Left colon (tissue), 2 donors: ENCODE results near the gene PLA2G6. TPM values are rescaled to one million over a fixed set of nuclear protein-coding genes. Genes with fewer than 3 reads are reported as not detected.
"Not testable (repeated sequence)": the region's sequence is repeated elsewhere in the genome, so short reads cannot be mapped to it uniquely, and the experiment has no call there.

Source experiments
- ATAC-seq: fragments of 200-7000 bp; cut with Tn5 transposase; one replicate; pipeline ENCODE4 v1.9.1; 2020; ENCODE audit warnings: mild to moderate bottlenecking, moderate library complexity
- DNase-seq, 2 donors: peaks; one replicate each; pipeline ENCODE4 v3.0.0-alpha.2; 2020
- intact Hi-C, 2 donors: fragments of 100-400 bp; cut with DNase I in 1 of 2; cut with micrococcal nuclease in 1 of 2; formaldehyde crosslinking; loops; one replicate each; pipeline versions ENCODE4 v1.11.2 to v1.14.0; 2022; cut with DNase I, micrococcal nuclease
- total RNA-seq, 2 donors: library from RNA; stranded (reverse); fragmentation: NEBNext Ultra II Directional; extraction: Animal tissue kit (Norgen Biotek cat#: 25700); gene quantifications; one replicate each; pipeline ENCODE4 v1.2.1, GENCODE V29; 2021
- donor health status: DM: no; HTN: no; CAD: no.
- donor health status: DM: yes; HTN: yes; CAD: no.

The PLA2G6 gene
- total RNA-seq, 2 donors from 2014 or later: 21.2 to 24.9 TPM

DNA sequence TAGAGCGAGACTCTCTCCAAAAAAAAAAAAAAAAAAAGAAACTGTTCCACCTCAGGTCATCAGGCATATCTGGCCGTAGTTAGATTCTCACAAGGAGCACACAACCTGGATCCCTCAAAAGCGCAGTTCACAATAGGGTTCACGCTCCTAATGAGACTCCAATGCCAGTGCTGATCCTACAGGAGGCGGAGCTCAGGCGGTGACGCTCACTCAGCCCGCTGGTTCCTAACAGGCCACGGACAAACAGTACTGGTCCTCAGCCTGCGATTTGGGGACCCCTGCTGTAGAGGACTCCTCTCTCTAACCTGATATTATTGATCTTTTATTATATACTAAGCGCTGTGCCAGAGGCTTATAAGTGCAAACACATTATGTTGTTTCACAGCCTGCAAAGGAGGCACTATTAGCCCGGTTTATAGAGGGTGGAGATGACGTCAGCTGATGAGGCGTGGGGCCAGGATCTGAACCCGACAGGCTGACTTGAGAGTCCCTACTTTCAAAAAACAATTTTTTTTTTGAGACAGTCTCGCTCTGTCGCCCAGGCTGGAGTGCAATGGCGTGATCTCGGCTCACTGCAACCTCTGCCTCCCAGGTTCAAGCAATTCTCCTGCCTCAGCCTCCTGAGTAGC lies 15.3 kb upstream of the PLA2G6 start:
- peak; percentile 19 for ATAC-seq
- intact Hi-C loops: no loop called here
- DNase-seq: no peak

DNA sequence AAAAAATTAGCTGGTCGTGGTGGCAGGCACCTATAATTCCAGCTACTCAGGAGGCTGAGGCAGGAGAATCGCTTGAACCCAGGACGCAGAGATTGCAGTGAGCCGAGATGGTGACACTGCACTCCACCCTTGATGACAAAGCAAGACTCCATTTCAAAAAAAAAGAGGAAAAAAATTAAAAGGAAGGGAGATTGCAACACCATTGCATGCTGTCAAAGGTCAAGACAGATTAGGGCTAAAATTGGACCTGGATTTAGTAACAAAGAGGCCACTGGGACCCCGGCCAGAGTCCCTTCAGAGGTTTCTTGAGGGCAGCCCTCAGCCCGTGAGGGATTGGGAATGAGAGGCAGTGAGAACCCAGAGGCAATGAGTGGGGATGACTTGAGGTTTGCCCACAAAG lies 11.9 kb upstream of the PLA2G6 start:
- DNase-seq (no peak), ATAC-seq (no peak)
- intact Hi-C loops: no loop called here

DNA sequence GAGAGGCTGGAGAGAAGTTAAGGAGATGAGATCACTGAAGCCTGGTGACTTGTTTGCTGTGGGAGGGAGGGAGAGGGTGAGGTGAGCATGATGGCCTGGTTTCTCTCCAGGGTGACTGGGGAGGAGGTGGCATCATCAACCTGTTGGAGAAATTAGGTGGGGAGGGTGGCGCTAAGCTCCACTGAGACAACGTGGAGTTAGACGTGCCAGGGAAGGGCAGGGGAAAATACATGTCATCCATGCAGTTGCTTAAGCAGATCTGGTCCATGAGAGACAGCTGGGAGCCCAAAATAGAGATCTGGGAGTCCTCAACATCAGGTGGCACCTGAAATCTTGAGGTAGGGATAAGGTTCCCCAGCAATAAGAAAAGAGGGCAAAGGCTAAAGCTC lies 10.8 kb upstream of the PLA2G6 start:
- ATAC-seq: peak; percentile 2
- DNase-seq: no peak
- intact Hi-C loops: no loop called here

DNA sequence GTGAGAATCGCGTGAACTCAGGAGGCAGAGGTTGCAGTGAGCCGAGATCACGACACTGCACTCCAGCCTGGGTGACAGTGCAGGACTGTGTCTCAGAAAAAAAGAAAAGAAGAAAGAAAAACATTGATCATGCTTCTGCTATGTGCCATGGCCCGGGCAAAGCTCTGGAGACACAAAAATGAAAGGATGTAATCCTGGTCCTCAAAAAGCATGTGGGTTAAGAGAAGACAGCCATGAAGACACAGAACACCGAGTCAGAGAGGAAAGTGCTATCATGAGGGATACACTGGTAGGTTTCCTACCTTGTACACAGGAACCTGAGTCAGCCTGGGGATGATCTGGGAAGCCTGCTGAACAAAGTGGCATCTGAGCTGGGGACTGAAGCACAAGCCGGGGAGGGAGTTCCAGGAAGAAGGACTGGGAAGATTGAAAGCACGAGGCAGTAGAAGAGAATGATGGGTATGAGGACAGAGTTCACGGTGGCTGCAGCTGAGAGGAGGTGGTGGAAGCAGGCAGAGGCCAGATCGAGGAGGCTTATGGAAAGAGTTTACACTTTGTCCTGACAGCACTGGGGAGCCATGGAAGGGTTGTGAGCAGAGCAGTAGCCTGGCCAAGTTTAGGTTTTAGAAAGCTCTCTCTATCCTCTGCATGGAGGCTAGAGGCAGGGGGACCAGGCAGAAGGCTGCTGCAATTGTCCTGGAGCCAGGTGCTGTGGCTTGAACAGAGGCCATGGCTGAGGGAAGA lies 10.3 kb upstream of the PLA2G6 start:
- DNase-seq (no peak), ATAC-seq (peak; percentile 77)

DNA sequence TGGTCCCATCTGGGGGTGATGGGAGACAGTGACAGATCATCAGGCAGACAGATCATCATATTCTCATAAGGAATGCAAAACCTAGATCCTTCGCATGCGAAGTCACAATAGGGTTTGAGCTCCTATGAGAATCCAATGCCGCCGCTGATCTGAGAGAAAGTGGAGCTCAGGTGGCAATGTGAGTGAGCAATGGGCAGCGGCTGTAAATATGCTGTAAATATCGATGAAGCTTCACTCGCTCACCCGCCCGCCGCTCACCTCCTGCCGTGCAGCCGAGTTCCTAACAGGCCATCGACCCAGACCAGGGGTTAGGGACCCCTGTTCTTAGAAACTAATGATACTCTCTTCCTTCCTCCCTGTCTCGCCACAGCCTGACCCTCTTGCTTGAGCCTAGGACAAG lies 9.4 kb upstream of the PLA2G6 start:
- intact Hi-C loops: no loop called here
- no peak for ATAC-seq
- DNase-seq: no peak

More for the DNA sequence above, 10.3 kb upstream of the PLA2G6 start:
- intact Hi-C loops: no loop called here

DNA sequence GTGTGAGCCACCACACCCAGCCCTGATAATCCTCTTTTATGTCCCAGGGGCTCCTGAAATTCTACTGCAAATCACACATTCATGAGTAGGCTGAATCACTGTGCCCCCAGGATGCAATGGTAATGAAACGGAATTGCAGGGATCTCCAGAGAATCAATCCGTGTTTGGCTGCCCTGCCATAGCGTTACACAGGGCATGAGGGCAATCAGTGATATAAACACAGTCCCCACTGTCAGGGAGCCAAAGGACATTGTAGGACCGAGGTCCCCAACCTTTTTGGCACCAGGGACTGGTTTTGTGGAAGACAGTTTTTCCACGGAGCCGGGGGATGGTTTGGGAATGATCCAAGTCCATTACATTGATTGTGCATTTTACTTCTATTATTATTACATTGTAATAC lies 9.0 kb upstream of the PLA2G6 start:
- DNase-seq (no peak), ATAC-seq (no peak)
- intact Hi-C loops: no loop called here

DNA sequence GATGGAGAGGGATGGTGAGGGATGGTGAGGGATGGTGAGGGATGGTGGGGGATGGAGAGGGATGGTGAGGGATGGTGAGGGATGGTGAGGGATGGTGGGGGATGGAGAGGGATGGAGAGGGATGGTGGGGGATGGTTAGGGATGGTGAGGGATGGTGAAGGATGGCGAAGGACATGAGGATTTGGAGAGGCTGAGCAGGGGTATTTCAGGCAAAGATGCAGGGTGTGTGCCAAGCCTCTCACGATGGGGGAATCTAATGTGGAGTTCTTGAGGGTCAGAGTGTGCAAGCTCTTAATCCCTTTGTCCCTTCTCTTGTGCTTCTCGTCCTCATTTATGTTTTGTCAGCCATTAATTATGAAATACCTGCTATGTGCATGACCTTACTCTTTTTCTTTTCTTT lies 7.5 kb upstream of the PLA2G6 start:
- ATAC-seq (no peak), DNase-seq (no peak)
- intact Hi-C loops: no loop called here

DNA sequence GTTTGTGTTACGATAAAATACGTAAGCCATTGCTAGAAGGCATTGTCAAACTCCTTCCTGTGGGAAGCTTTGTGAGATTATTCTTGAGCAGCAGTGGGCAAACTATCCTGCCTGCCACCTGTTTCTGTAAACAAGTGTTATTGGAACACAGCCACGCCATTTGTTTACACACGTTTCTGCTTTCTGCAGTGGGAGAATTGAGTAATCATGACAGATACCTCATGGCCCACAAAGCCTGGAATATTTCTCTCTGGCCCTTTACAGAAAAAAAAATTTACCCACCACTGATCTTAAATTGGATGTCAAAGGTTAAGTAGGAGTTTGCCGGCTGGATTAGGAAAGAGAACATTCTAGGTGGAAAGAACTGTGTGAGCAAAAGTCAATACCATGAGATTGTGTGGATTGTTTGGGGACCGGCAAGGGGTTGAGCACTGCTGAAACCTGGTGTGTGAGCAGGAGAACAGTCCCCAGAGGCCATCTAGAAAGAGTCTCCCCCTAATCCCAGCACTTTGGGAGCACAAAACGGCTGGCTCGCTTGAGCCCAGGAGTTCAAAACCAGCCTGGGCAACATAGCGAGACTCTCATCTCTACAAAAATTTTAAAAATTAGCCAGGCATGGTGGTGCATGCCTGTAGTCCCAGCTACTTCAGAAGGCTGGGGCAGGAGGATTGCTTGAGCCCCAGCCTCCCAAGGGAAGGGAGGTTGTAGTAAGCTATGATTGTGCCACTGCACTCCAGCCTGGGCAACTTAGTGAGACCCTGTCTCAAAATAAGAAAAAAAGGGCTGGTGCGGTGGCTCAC lies 6.0 kb upstream of the PLA2G6 start:
- ATAC-seq: peak; percentile 57
- intact Hi-C loops: no loop called here

DNA sequence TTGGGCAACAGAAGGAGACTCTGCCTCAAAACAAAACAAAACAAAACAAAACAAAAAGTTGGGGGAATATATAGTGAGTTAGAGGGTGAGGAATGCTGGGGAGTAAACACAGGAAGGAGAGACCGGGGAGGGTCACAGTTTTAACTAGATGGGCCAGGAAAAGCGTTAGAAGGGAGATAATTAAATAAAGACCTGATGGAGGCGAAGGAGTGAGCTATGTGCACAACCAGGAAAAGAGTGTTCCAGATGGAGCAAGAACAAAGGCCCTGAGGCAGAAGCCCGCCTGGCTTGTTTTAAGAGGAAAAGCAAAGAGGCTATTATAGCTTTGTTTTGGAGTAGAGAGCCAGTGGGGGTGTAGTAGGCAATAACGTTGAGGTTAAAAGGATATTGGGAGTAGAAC lies 4.8 kb upstream of the PLA2G6 start:
- no peak for DNase-seq
- no peak for ATAC-seq
- intact Hi-C loops: no loop called here

More for the DNA sequence above, 6.0 kb upstream of the PLA2G6 start:
- no peak for DNase-seq

DNA sequence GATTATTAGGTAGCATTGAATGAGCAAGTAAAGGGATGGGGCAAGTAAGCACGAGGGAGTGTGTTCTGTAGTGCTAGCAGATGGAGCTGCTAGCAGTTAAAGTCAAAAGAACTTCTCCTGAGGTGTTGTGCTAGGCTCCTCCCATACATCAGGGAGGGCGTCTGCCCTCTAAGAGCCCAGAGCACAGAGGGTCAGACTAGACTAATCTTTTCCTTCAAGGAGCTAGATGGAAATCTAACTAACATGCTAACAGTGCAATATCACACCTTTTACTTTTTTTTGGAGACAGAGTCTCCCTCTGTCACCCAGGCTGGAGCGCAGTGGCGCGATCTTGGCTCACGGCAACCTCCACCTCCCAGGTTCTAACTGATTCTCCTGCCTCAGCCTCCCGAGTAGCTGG lies 3.2 kb upstream of the PLA2G6 start:
- ATAC-seq (no peak), DNase-seq (no peak)
- intact Hi-C loops: no loop called here

DNA sequence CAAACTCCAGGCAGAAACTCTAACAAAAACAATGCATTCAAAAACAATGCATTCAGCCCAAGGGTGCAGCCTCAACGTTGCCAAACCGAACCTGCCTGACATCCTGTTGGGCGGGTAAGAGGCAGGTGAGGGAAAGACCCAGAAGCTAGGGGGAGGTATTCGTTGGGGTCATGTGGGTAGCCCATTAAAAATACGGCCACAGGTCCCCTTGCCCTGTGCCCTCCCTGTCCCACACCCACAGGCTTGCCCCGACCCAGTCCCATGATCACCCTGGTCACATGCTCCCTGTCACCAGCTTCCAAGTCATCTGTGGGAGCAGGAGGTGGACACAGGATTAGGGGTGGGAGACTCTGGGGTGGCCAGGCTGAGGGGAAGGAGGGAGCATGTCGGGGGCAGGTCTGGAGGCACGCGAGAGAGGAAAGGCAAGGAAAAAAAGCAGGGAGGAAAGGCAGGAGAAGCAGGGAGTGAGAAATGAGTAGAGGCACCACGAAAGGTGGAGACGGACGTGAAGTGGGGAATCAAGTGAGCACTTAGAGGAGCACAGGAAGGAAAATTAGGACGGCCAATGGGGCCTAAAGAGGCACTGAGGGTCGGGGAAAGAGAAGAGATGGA lies 683 bp downstream of the PLA2G6 start:
- peak; percentile 36 for ATAC-seq
- DNase-seq: peak; percentile 64 to 81
- intact Hi-C loops: no loop called here

DNA sequence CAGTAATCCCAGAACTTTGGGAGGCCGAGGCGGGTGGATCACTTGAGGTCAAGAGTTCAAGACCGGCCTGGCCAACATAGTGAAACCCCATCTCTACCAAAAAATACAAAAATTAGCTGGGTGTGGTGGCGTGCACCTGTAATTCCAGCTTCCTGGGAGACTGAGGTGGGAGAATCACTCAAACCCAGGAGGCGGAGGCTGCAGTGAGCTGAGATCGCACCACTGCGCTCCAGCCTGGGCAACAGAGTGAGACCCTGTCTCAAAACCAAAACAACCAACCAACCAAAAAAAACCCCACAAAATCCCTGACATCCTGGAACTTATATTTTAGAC lies 3.1 kb downstream of the PLA2G6 start:
- intact Hi-C loops, ATAC-seq: not testable (repeated sequence)
- DNase-seq: peak in 1 of 2 donors; percentile 33

DNA sequence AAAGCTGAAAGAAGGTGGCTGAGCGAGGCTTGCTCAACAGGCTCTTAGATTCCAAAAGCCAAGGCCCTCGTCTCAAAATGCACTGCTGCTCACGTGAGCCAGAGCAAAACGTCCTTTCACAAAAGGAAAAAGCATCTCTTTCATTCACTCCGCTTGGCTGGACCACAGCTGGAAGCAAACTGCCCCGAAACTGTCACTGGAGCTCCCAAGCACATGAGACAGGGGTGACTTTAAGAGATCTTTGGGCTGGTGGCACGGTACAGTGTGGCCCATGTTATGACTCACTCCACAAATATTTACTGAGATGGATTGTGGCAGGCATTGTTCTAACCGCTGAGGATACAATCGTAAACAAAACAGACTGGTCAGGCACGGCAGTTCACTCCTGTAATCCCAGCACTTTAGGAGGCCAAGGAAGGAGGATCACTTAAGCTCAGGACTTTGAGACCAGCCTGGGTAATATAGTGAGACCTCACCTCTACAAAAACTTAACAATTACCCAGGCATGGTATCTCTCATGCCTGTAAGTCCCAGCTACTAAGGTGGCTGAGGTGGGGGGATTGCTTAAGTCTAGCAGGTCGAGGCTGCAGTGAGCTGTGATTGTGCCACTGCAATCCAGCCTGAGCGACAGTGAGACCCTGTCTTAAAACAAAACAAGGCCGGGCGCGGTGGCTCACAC lies 3.6 kb downstream of the PLA2G6 start:
- ATAC-seq (peak; percentile 43), DNase-seq (peak in 1 of 2 donors; percentile 62)
- intact Hi-C loops: no loop called here

DNA sequence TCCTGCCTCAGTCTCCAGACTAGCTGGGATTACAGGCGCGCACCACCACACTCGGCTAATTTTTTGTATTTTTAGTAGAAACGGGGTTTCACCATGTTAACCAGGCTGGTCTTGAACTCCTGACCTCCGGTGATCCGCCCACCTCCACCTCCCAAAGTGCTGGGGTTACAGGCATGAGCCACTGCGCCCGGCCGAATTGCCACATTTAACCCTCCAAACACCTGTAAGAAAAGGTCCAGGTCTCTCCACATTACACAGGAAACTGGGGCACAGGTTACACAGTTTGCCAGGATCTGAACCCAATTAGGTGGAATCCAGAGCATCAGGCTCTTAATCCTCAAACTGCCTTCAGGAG lies 4.1 kb downstream of the PLA2G6 start:
- ATAC-seq, DNase-seq, intact Hi-C loops: not testable (repeated sequence)

DNA sequence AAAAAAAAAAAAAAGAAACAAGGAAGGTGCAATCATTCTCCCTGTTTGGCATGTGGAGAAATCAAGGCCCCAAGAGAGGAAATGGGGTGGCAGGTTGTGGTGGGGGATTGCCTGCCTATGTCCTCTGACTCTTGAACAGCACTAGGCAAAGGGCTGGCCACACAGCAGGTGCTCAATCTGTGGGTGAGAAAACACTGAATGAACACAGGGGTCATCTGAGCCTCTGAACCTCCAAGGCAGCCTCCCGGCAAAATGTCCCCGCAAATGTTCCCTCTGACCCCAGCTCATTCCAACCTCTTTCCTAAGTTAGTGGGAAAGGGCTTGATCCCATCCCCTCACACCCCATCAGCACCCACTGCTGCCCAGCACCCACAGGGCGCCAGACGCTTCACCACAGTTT lies 4.6 kb downstream of the PLA2G6 start:
- ATAC-seq: no peak
- intact Hi-C loops: no loop called here
- peak in 1 of 2 donors; percentile 26 for DNase-seq

DNA sequence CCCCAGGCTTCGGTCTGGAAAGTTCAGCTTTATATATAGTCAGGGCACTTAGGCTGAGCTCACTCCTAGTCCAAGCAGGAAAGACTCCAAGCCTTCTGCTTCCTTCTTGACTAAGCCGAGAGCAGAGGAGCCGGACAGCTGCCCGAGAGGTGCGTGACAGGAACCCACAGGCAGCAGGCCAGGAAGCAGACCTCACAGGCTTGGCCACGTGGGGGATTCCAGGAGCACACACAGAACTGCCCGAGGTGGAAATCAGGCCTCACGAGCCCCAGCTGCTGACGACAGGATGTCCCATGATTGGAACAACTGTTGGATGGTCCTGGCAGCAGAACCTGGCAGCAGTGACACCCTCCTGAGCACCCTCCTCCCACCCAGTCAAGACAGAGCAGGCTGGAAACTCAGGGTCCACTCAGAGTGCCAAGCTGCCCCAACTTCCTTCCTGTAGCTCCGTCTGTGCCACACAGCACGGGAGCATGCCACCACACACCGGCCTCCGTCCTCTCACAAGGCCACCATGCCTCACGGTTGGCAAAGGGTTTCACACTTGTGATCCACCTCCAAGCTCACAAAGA lies 5.4 kb downstream of the PLA2G6 start:
- intact Hi-C loops: no loop called here
- ATAC-seq: no peak
- peak; percentile 41 to 79 for DNase-seq

DNA sequence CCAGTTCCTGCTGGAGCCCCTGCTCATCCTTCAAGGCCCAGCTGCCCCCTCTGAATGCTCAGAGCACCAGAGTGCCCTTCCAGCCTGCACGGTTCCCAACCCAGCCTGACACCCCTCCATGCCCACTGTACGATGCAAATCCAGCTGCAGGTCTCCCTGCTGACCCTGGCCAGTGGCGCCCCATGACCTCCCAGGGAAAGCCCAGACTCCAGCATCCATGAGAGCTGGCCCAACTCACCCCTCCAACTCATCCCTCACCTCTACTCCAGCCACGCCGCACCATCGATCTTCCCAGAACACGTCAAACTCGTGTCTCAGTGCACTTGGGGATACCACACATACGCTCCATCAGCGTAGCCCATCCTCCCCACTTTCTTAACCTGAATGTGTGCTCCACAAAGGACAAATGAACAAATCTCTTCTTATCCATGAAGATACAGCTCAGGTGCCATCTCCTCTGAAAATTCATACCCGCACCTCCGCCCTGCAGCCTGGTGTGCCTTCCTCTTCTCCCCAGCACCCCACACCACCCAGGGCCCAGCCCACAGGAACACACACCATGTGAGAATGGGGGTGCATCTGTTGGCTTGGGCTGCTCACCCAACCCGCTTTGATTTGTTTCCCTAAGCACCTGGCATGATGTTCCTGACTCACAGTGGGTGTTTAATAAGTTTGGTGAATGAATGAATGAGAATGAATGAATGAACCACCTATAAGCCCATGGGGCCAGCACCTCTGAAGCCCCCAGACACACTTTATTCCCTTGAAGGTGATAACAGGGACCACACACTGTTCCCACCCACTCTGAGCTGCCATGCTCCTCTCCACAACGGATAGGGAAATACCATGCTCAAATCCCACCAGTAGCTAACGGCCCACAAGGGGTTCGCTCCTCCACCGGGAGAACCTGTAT lies 6.2 kb downstream of the PLA2G6 start:
- intact Hi-C loops: no loop called here
- ATAC-seq: no peak
- DNase-seq: peak in 1 of 2 donors; percentile 20

DNA sequence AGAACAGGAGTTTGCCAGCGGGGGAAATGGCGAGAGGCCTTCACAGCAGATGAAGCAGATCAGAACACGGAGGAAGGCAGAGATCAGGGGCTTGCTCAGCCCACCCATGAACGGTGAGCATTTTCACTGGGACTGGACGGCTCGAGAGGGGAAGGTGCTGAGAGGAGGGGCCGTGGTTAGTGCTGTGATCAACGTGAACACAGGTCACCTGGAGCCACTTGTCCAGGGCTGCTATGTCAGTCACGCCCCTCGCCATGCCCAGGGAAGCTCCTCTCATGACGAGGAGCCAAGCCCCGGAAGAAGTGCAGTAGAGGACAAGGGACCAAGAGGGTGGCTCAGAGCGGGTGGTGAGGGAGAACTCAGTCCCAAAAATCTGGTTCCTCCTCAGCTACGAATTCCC lies 7.0 kb downstream of the PLA2G6 start:
- DNase-seq: peak in 1 of 2 donors; percentile 23

More for the DNA sequence above, 7.0 kb downstream of the PLA2G6 start:
- intact Hi-C loops: no loop called here
- no peak for ATAC-seq
